Panc1 (cell line): ENCODE measurements around the gene EPS8L2. TPM values are rescaled to one million over a fixed set of nuclear protein-coding genes. Genes with fewer than 3 reads are reported as not detected.

Experiments
- ATAC-seq: fragments of 200-7000 bp; cut with Tn5 transposase; 2 replicates; pipeline ENCODE4 v1.9.1; 2020; ENCODE audit warnings: mild to moderate bottlenecking, moderate library complexity
- BruUV-seq: library from RNA; stranded (reverse); fragments of 400-500 nt; replicated peaks from 2 replicates; lab custom pipeline; 2021; lab: Mats Ljungman, UMichigan
- CTCF ChIA-PET: fragments of 300-600 bp; sonication (Branson Sonifier 250); formaldehyde crosslinking; loops from one replicate; lab custom pipeline; 2022; ENCODE audit warnings: antibody characterized with exemption; lab: Charles Lee
- POLR2A ChIA-PET: fragments of 300-600 bp; sonication (Branson Sonifier 250); formaldehyde crosslinking; loops from one replicate; lab custom pipeline; 2022; ENCODE audit warnings: antibody characterized with exemption; lab: Charles Lee
- DNase-seq: peaks from one replicate; pipeline ENCODE4 v3.0.0-alpha.2; 2010; ENCODE audit warnings: low read depth, low spot score
- H3K27ac ChIP-seq: 2 replicates; pipeline ENCODE4 v1.5.1; 2011; ENCODE audit warnings: mild to moderate bottlenecking, low read length, inconsistent platforms
- H3K27me3 ChIP-seq: fragments of 200-500 bp; sonication (Bioruptor generic); 2 replicates; pipeline ENCODE4 v1.6.0; 2014; ENCODE audit warnings: low read length, inconsistent platforms; ENCODE audit not compliant: control insufficient read depth, insufficient read depth
- H3K36me3 ChIP-seq: fragments of 200-500 bp; sonication (Bioruptor generic); 2 replicates; pipeline ENCODE4 v1.5.1; 2014; ENCODE audit warnings: inconsistent platforms, mild to moderate bottlenecking, low read length, moderate library complexity; ENCODE audit not compliant: control insufficient read depth, insufficient read depth
- H3K4me1 ChIP-seq: 2 replicates; pipeline ENCODE4 v1.5.1; 2011; ENCODE audit warnings: inconsistent platforms, mild to moderate bottlenecking, low read length, moderate library complexity; ENCODE audit not compliant: control insufficient read depth, insufficient read depth
- H3K4me3 ChIP-seq, 2 experiments: 2 replicates each; pipeline ENCODE4 v1.5.1; 2011 to 2012; ENCODE audit warnings: low read depth in 2 of 2, low read length in 2 of 2, mild to moderate bottlenecking in 2 of 2, inconsistent platforms in 1 of 2, moderate library complexity in 1 of 2
- H3K9me3 ChIP-seq: fragments of 200-500 bp; sonication (Bioruptor generic); 2 replicates; pipeline ENCODE4 v1.5.1; 2014; ENCODE audit warnings: low read depth, mild to moderate bottlenecking, inconsistent platforms, low read length, moderate library complexity; ENCODE audit not compliant: control insufficient read depth, insufficient read depth
- CTCF ChIP-seq: fragments of 450-650 bp; IDR thresholded peaks from 2 replicates; pipeline ENCODE4 v1.5.1; 2017; ENCODE audit warnings: mild to moderate bottlenecking
- POLR2AphosphoS5 ChIP-seq: IDR thresholded peaks from 2 replicates; pipeline ENCODE4 v1.6.1; 2012; ENCODE audit warnings: mild to moderate bottlenecking, low read depth, low read length, moderate library complexity
- REST ChIP-seq, 2 experiments: IDR thresholded peaks; 2 replicates each; pipeline ENCODE4 v1.6.1; 2011 to 2012; ENCODE audit warnings: low read depth in 2 of 2, control low read depth in 1 of 2, low read length in 1 of 2, mild to moderate bottlenecking in 1 of 2, moderate library complexity in 1 of 2; ENCODE audit not compliant: insufficient read depth in 1 of 2
- SIN3A ChIP-seq: IDR thresholded peaks from 2 replicates; pipeline ENCODE4 v1.6.1; 2012; ENCODE audit warnings: low read depth, mild to moderate bottlenecking, low read length, moderate library complexity, borderline replicate concordance; ENCODE audit not compliant: insufficient read depth
- TCF7L2 ChIP-seq: IDR thresholded peaks from 2 replicates; pipeline ENCODE4 v1.6.1; 2011; ENCODE audit warnings: mild to moderate bottlenecking, low read depth, low read length, inconsistent platforms
- in situ Hi-C: cut with HindIII; loops from 2 replicates; pipeline ENCODE4 v1.10.0; 2016; ENCODE audit warnings: low sequenced_read_pairs, low pct_unique_long_range_greater_than_20kb
- intact Hi-C: fragments of 100-400 bp; cut with micrococcal nuclease; formaldehyde crosslinking; loops from one replicate; pipeline ENCODE4 v1.10.0; 2022; ENCODE audit not compliant: unreplicated experiment
- total RNA-seq: library from RNA; stranded (reverse); gene quantifications from one replicate; pipeline ENCODE4 v1.2.1, GENCODE V29; 2021; ENCODE audit not compliant: unreplicated experiment

The EPS8L2 gene
- total RNA-seq, 1 experiment from 2014 or later: 256 TPM

- Histone ChIP-seq H3K27ac (no peak overlapping the region), H3K9me3 (no peaks in the 10 kb centered on the region), H3K4me1 (peaks cover 33% of the 10 kb centered on the region), H3K36me3 (no peaks in the 10 kb centered on the region), H3K27me3 (no peaks in the 10 kb centered on the region), H3K4me3 (no peak overlapping the region)
- no TSS peak for BruUV-seq
- ChIA-PET POLR2A (no interaction called here), CTCF (interaction anchor here (0.5 kb wide), 1 partner anchor 30 kb away, joined by 11 read pairs; no protein-coding TSS in a partner anchor)
- no peak for ATAC-seq
- no peak for DNase-seq
- intact Hi-C loops: no loop called here
- in situ Hi-C loops: no loop called here
- TF ChIP-seq CTCF (no peak), REST (IDR thresholded peaks at IDR 0.05; ENCODE audit: insufficient read depth in 1 of 2, low read depth in 2 of 2, low read length in 1 of 2) (no peak), POLR2AphosphoS5 (no peak), TCF7L2 (no peak), SIN3A (no peak)
Measured at GRCh38 chr11:691710-692590, 14.1 kb upstream of the EPS8L2 start.

GRCh38 chr11:692824-693414, 13.1 kb upstream of the EPS8L2 start:
- in situ Hi-C loops: no loop called here
- peaks cover 43% of the 10 kb centered on the region for H3K4me1 ChIP-seq
- DNase-seq (no peak), ATAC-seq (no peak)
- TF ChIP-seq CTCF (no peak), TCF7L2 (no peak), POLR2AphosphoS5 (no peak)
- H3K4me3 ChIP-seq: peak overlapping the region; percentile 48 to 78
- H3K36me3 ChIP-seq: no peaks in the 10 kb centered on the region
- intact Hi-C loops: no loop called here
- H3K9me3 ChIP-seq: no peaks in the 10 kb centered on the region
- peak overlapping the region; percentile 46; the same call in 1 of the 2 replicates for H3K27ac ChIP-seq
- H3K27me3 ChIP-seq: no peaks in the 10 kb centered on the region
- POLR2A ChIA-PET: no interaction called here
- CTCF ChIA-PET: no interaction called here
- BruUV-seq: TSS peak; percentile 81
